ENCODE data around the gene GATA6.

GRCh38 chr18:22213333-22213973 lies 44.1 kb downstream of the GATA6 start:
- TF ChIP-seq ZNF326 (CRISPR knock-in tag; IDR thresholded peaks at IDR 0.05; ENCODE audit: borderline replicate concordance) (no peak), REST (IDR thresholded peaks at IDR 0.05; ENCODE audit: borderline replicate concordance in 1 of 2, low read depth in 1 of 2, low read length in 2 of 2) (no peak), MAZ (IDR thresholded peaks at IDR 0.05; ENCODE audit: borderline replicate concordance, low read depth, low read length) (no peak), MAZ (CRISPR knock-in tag; IDR thresholded peaks at IDR 0.05; ENCODE audit: low read depth) (no peak), KDM5B (CRISPR knock-in tag; IDR thresholded peaks at IDR 0.05; ENCODE audit: borderline replicate concordance) (no peak), FOXA1 (IDR thresholded peaks at IDR 0.05) (no peak), FOXA1 (CRISPR knock-in tag; IDR thresholded peaks at IDR 0.05) (no peak), MYNN (CRISPR knock-in tag; IDR thresholded peaks at IDR 0.05; ENCODE audit: low read depth) (no peak), ZNF3 (CRISPR knock-in tag; IDR thresholded peaks at IDR 0.05) (no peak), ERF (CRISPR knock-in tag; IDR thresholded peaks at IDR 0.05) (no peak), CAMTA2 (CRISPR knock-in tag; IDR thresholded peaks at IDR 0.05; ENCODE audit: borderline replicate concordance) (no peak), SOX6 (IDR thresholded peaks at IDR 0.05) (no peak), SOX6 (CRISPR knock-in tag; IDR thresholded peaks at IDR 0.05) (no peak), POLR2AphosphoS5 (IDR thresholded peaks at IDR 0.05; ENCODE audit: low read depth, low read length) (no peak), ZNF432 (CRISPR knock-in tag; IDR thresholded peaks at IDR 0.05; ENCODE audit: borderline replicate concordance) (no peak), SIN3A (IDR thresholded peaks at IDR 0.05; ENCODE audit: borderline replicate concordance, low read depth, low read length) (no peak)
- TF ChIP-seq, protein P1, sequence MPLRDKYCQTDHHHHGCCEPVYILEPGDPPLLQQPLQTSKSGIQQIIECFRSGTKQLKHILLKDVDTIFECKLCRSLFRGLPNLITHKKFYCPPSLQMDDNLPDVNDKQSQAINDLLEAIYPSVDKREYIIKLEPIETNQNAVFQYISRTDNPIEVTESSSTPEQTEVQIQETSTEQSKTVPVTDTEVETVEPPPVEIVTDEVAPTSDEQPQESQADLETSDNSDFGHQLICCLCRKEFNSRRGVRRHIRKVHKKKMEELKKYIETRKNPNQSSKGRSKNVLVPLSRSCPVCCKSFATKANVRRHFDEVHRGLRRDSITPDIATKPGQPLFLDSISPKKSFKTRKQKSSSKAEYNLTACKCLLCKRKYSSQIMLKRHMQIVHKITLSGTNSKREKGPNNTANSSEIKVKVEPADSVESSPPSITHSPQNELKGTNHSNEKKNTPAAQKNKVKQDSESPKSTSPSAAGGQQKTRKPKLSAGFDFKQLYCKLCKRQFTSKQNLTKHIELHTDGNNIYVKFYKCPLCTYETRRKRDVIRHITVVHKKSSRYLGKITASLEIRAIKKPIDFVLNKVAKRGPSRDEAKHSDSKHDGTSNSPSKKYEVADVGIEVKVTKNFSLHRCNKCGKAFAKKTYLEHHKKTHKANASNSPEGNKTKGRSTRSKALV (CRISPR knock-in tag; IDR thresholded peaks at IDR 0.05) = no peak
